Pancreas (tissue), 10 donors: Measurements from ENCODE around the gene PRUNE1. TPM values are rescaled to one million over a fixed set of nuclear protein-coding genes. Genes with fewer than 3 reads are reported as not detected.

Source experiments
- ATAC-seq, 4 donors: fragments of 200-7000 bp; cut with Tn5 transposase; one replicate each; pipeline versions ENCODE4 v1.8.0 to v1.9.1; 2020; ENCODE audit warnings: mild to moderate bottlenecking in 4 of 4, moderate library complexity in 4 of 4
- DNase-seq, 6 donors: peaks; one replicate each; pipeline ENCODE4 v3.0.0-alpha.2; 2020
- FAIRE-seq: peaks from 2 replicates; lab custom pipeline; 2012; peaks lifted over from hg19 to GRCh38; lab: Jason Lieb, UNC
- H3K27ac ChIP-seq, 4 donors: fragments of 200-600 bp; sonication (generic); 1 replicate in 3 of 4; 2 replicates in 1 of 4; pipeline versions ENCODE4 v1.5.0 to v1.8.0; 2020
- H3K27me3 ChIP-seq, 4 donors: fragments of 200-600 bp; one replicate each; pipeline ENCODE4 v1.8.0; 2021
- H3K36me3 ChIP-seq, 3 donors: fragments of 200-600 bp; sonication (generic) in 1 of 3; one replicate each; pipeline versions ENCODE4 v1.5.0 to v1.8.0; 2020 to 2021
- H3K4me1 ChIP-seq, 3 donors: fragments of 200-600 bp; one replicate each; pipeline ENCODE4 v1.8.0; 2021
- H3K4me3 ChIP-seq, 4 donors: fragments of 200-600 bp; sonication (generic) in 2 of 4; one replicate each; pipeline versions ENCODE4 v1.5.0 to v1.8.0; 2020 to 2021
- H3K9me3 ChIP-seq, 4 donors: fragments of 200-600 bp; one replicate each; pipeline ENCODE4 v1.8.0; 2021
- CTCF ChIP-seq, 4 donors: fragments of 200-600 bp; sonication (generic) in 3 of 4; IDR thresholded peaks; one replicate each; pipeline versions ENCODE4 v1.5.0 to v1.8.0; 2021; ENCODE audit warnings: antibody characterized with exemption in 4 of 4
- WGBS, 2 donors: extraction: QIAGEN DNeasy Blood & Tissue Kit; methylation state at CpG; one replicate each; pipeline ENCODE4 v1.1.7; 2013; 5-methylcytosine and 5-hydroxymethylcytosine counted together
- intact Hi-C, 3 donors: fragments of 100-400 bp; cut with DNase I; formaldehyde crosslinking; loops; one replicate each; pipeline versions ENCODE4 v1.11.1 to v1.14.2; 2022
- polyA plus RNA-seq, 2 donors: library from polyadenylated mRNA; stranded (reverse); fragments of 200-250 nt; gene quantifications; one replicate each; pipeline ENCODE4 v1.2.3, GENCODE V29; 2013
- total RNA-seq, 6 donors: library from RNA; stranded (reverse); fragmentation: NEBNext Ultra II Directional in 4 of 6; extraction: Animal tissue kit (Norgen Biotek cat#: 25700) in 4 of 6; gene quantifications; one replicate each; pipeline versions ENCODE4 v1.2.1 to v1.2.4, GENCODE V29; 2021 to 2023
- donor health status: healthy with polysubstance abuse.
- donor health status: DM: no; HTN: no; CAD: no; lungs with moderate emphysema.
- donor health status: DM: no; HTN: no; CAD: no.
- donor health status: control.
- donor health status: control.
- donor health status: Bipolar disorder and iron deficiency.
- donor health status: DM: yes; HTN: yes; CAD: no.
- donor health status: DM: no; HTN: no; CAD: no.
- donor health status: DM: no; HTN: no; CAD: no.
- donor health status: DM: yes; HTN: yes; CAD: no.

The PRUNE1 gene
- total and polyA plus RNA-seq, 8 donors, result 6.4 to 16.7 (median 8.1) TPM

- FAIRE-seq (no peak), DNase-seq (peak in 1 of 6 donors; percentile 43), ATAC-seq (peak in 3 of 4 donors; percentile 58 to 79 (median 72))
- intact Hi-C loops, result loop anchor here in 1 of 3 donors (10.0 kb wide), 1 partner anchor 181 kb away; no protein-coding TSS in a partner anchor
- no peak overlapping the region for H3K27ac ChIP-seq
- no peaks in the 10 kb centered on the region for H3K9me3 ChIP-seq
- TF ChIP-seq CTCF (IDR thresholded peaks at IDR 0.05), result peak; percentile 67 to 87 (median 75)
- H3K36me3 ChIP-seq, result peaks cover 0 to 44% (median 21%) of the 10 kb centered on the region in 3 donors
- no peaks in the 10 kb centered on the region for H3K4me1 ChIP-seq
- 45 to 54% methylated on average over 9 of the region's 9 CpGs for WGBS, 2 donors
- H3K4me3 ChIP-seq, result no peak overlapping the region
- H3K27me3 ChIP-seq, result no peaks in the 10 kb centered on the region
Measured at GRCh38 chr1:150995896-150996295, 12.4 kb upstream of the PRUNE1 start.

GRCh38 chr1:150997126-150997872, 10.9 kb upstream of the PRUNE1 start:
- no peak for ATAC-seq
- no peak for TF ChIP-seq CTCF (IDR thresholded peaks at IDR 0.05)

GRCh38 chr1:150997949-150998348, 10.3 kb upstream of the PRUNE1 start:
- intact Hi-C loops, result loop anchor here in 1 of 3 donors (10.0 kb wide), 1 partner anchor 183 kb away; no protein-coding TSS in a partner anchor
- WGBS, 2 donors, result 60 to 63% methylated on average over 5 of the region's 5 CpGs
- Histone ChIP-seq H3K36me3 (peaks cover 0 to 57% (median 26%) of the 10 kb centered on the region in 3 donors), H3K9me3 (no peaks in the 10 kb centered on the region), H3K4me1 (peaks cover 0 to 6% (median 0%) of the 10 kb centered on the region in 3 donors), H3K27ac (no peak overlapping the region), H3K4me3 (no peak overlapping the region), H3K27me3 (no peaks in the 10 kb centered on the region)
- TF ChIP-seq CTCF (IDR thresholded peaks at IDR 0.05), result no peak
- DNase-seq, result no peak
- ATAC-seq, result no peak
- FAIRE-seq, result no peak

More at GRCh38 chr1:150997126-150997872, 10.9 kb upstream of the PRUNE1 start:
- 84 to 85% methylated on average over 20 of the region's 20 CpGs for WGBS, 2 donors
- Histone ChIP-seq H3K4me3 (no peak overlapping the region), H3K9me3 (no peaks in the 10 kb centered on the region), H3K27ac (no peak overlapping the region), H3K4me1 (peaks cover 0 to 2% (median 0%) of the 10 kb centered on the region in 3 donors), H3K27me3 (no peaks in the 10 kb centered on the region), H3K36me3 (peaks cover 0 to 56% (median 26%) of the 10 kb centered on the region in 3 donors)
- intact Hi-C loops, result loop anchor here in 1 of 3 donors (10.0 kb wide), 1 partner anchor 182 kb away; no protein-coding TSS in a partner anchor
- DNase-seq (no peak), FAIRE-seq (no peak)

- Histone ChIP-seq H3K9me3 (no peaks in the 10 kb centered on the region), H3K27me3 (no peaks in the 10 kb centered on the region), H3K27ac (no peak overlapping the region), H3K36me3 (peaks cover 0 to 57% (median 26%) of the 10 kb centered on the region in 3 donors), H3K4me3 (no peak overlapping the region), H3K4me1 (peaks cover 0 to 18% (median 0%) of the 10 kb centered on the region in 3 donors)
- ATAC-seq, result no peak
- 75 to 78% methylated on average over 17 of the region's 17 CpGs for WGBS, 2 donors
- FAIRE-seq, result no peak
- no peak for TF ChIP-seq CTCF (IDR thresholded peaks at IDR 0.05)
- DNase-seq, result no peak
- intact Hi-C loops, result loop anchor here in 1 of 3 donors (10.0 kb wide), 1 partner anchor 184 kb away; no protein-coding TSS in a partner anchor
Measured at GRCh38 chr1:150999051-150999674, 9.1 kb upstream of the PRUNE1 start.
